Transverse colon (tissue), 4 donors: Measurements from ENCODE around the gene ERH. TPM values are rescaled to one million over a fixed set of nuclear protein-coding genes. Genes with fewer than 3 reads are reported as not detected.

ENCODE experiments used
- DNase-seq: peaks from one replicate; pipeline ENCODE4 v3.0.0-alpha.2; 2019
- H3K27ac ChIP-seq, 4 donors: fragments of 200-600 bp; sonication (generic); 2 replicates each; pipeline ENCODE4 v1.5.1; 2016 to 2018; ENCODE audit warnings: inconsistent platforms in 4 of 4
- H3K27me3 ChIP-seq: fragments of 200-600 bp; sonication (generic); 2 replicates; pipeline ENCODE4 v1.5.1; 2017; ENCODE audit warnings: inconsistent platforms
- H3K36me3 ChIP-seq, 4 donors: fragments of 200-600 bp; sonication (generic); 2 replicates each; pipeline ENCODE4 v1.5.1; 2017 to 2019; ENCODE audit warnings: inconsistent platforms in 4 of 4
- H3K4me1 ChIP-seq, 4 donors: fragments of 200-600 bp; sonication (generic); 2 replicates each; pipeline ENCODE4 v1.5.1; 2017 to 2020; ENCODE audit warnings: inconsistent platforms in 4 of 4
- H3K4me3 ChIP-seq, 4 donors: fragments of 200-600 bp; sonication (generic); 1 replicate in 1 of 4; 2 replicates in 3 of 4; pipeline versions ENCODE4 v1.5.1 to v1.6.1; 2017 to 2019; ENCODE audit warnings: inconsistent platforms in 4 of 4
- H3K9me3 ChIP-seq, 2 donors: fragments of 200-600 bp; sonication (generic); 2 replicates each; pipeline ENCODE4 v1.5.1; 2017 to 2019; ENCODE audit warnings: inconsistent platforms in 2 of 2
- EP300 ChIP-seq: sonication (generic); formaldehyde crosslinking; IDR thresholded peaks from one replicate; pipeline ENCODE4 v1.6.1; 2017; ENCODE audit warnings: antibody characterized with exemption, low read depth
- POLR2A ChIP-seq: fragments of 450-650 bp; IDR thresholded peaks from one replicate; pipeline ENCODE4 v1.6.1; 2016; ENCODE audit warnings: antibody characterized with exemption, mild to moderate bottlenecking, moderate library complexity
- POLR2AphosphoS5 ChIP-seq, 3 donors: sonication (generic); formaldehyde crosslinking; IDR thresholded peaks; one replicate each; pipeline ENCODE4 v1.6.1; 2016; ENCODE audit warnings: antibody characterized with exemption in 3 of 3
- WGBS, 2 donors: methylation state at CpG; one replicate each; pipeline ENCODE4 v1.1.5; 2018; ENCODE audit warnings: low coverage in 1 of 2; 5-methylcytosine and 5-hydroxymethylcytosine counted together
- in situ Hi-C, 4 donors: fragments of 200-750 bp; cut with MboI; loops; one replicate each; pipeline versions ENCODE4 v1.15.0 to v1.15.1; 2017; ENCODE audit warnings: low sequenced_read_pairs in 3 of 4, low pct_ligation_motif_present in 1 of 4, low pct_unique_long_range_greater_than_20kb in 1 of 4
- intact Hi-C: fragments of 100-400 bp; cut with DNase I; formaldehyde crosslinking; loops from one replicate; pipeline ENCODE4 v1.15.1; 2023; ENCODE audit warnings: low total_unique reads
- total RNA-seq, 4 donors: library from RNA; depleted of rRNA; stranded (reverse); fragments of >200 nt; gene quantifications; one replicate each; pipeline ENCODE4 v1.1.0, GENCODE V29; 2016
- TF ChIP-seq, protein P1 (sequence below), 5 experiments: fragments of 200-600 bp in 3 of 5; fragments of 450-650 bp in 2 of 5; sonication (generic) in 3 of 5; IDR thresholded peaks; 1 replicate in 2 of 5; 2 replicates in 3 of 5; pipeline ENCODE4 v1.5.1; 2016 to 2017; ENCODE audit warnings: antibody characterized with exemption in 5 of 5, inconsistent platforms in 3 of 5, mild to moderate bottlenecking in 2 of 5, moderate library complexity in 1 of 5

The ERH gene
- total RNA-seq, 4 donors from 2014 or later: 11.6 to 52.7 (median 30.4) TPM

DNA sequence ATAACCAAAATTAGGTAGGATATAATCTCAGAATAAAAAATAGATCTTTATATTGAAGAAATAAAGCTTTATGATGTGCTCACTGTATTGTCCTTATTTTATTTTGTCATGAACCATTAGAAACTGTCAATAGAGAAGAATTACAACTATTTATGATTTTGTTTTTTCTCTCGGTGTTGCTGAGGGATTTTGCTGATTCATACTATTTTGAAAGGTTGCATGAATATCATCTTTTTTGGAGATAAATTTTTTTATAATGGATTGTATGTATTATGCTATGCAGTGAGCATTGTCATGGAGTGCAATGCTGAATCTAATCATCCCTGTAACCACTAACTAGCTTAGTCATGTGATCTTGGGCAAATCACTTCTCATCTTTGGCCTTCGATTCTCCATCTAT is 15.4 kb upstream of the ERH start:
- in situ Hi-C loops (no loop called here), intact Hi-C loops (no loop called here)
- Histone ChIP-seq H3K36me3 (peaks cover 0 to 2% (median 0%) of the 10 kb centered on the region in 4 donors), H3K27me3 (no peaks in the 10 kb centered on the region), H3K4me3 (no peak overlapping the region), H3K9me3 (no peaks in the 10 kb centered on the region), H3K27ac (no peak overlapping the region), H3K4me1 (no peaks in the 10 kb centered on the region)
- TF ChIP-seq EP300 (no peak), POLR2A (no peak), POLR2AphosphoS5 (IDR thresholded peaks at IDR 0.05) (no peak)
- TF ChIP-seq, protein P1, sequence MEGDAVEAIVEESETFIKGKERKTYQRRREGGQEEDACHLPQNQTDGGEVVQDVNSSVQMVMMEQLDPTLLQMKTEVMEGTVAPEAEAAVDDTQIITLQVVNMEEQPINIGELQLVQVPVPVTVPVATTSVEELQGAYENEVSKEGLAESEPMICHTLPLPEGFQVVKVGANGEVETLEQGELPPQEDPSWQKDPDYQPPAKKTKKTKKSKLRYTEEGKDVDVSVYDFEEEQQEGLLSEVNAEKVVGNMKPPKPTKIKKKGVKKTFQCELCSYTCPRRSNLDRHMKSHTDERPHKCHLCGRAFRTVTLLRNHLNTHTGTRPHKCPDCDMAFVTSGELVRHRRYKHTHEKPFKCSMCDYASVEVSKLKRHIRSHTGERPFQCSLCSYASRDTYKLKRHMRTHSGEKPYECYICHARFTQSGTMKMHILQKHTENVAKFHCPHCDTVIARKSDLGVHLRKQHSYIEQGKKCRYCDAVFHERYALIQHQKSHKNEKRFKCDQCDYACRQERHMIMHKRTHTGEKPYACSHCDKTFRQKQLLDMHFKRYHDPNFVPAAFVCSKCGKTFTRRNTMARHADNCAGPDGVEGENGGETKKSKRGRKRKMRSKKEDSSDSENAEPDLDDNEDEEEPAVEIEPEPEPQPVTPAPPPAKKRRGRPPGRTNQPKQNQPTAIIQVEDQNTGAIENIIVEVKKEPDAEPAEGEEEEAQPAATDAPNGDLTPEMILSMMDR (IDR thresholded peaks at IDR 0.05): no peak
- 83 to 87% methylated on average over 2 of the region's 2 CpGs for WGBS, 2 donors
- DNase-seq: no peak

DNA sequence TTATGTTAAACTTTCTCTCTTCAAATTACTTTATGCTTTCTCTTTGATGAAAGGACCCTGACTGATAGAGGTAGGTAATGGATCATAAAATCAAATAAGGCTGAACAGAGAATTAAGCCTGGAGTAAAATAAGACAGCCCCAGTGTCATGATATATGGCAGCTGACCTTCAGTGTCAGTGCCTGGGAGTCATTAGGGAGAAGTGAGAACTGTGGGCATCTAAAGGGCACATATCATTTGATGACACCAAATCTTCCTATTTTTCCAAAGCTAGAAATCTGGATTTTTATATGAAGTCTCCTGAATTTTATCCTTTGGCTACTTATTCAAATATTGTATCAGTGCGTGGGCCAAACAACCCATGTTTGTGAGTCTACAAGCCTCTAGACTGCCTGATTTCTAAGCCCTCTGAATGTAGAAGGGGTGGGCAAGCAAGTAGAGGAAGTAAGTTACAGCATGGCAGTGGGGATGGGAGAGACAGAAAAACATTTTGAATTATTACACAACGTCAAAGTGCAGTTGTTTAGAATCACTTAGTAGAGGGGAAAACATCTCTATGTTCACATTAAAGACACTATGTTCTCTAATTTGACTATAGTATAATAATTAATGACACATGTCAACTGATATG is 10.3 kb upstream of the ERH start:
- in situ Hi-C loops: no loop called here
- H3K4me1 ChIP-seq: no peaks in the 10 kb centered on the region
- 83 to 89% methylated on average over 2 of the region's 2 CpGs for WGBS, 2 donors
- H3K36me3 ChIP-seq: peaks cover 0 to 2% (median 0%) of the 10 kb centered on the region in 4 donors
- H3K9me3 ChIP-seq: no peaks in the 10 kb centered on the region
- no peak overlapping the region for H3K27ac ChIP-seq
- TF ChIP-seq POLR2A (no peak), EP300 (no peak), POLR2AphosphoS5 (IDR thresholded peaks at IDR 0.05) (no peak)
- TF ChIP-seq, protein P1 (IDR thresholded peaks at IDR 0.05): no peak
- no peak overlapping the region for H3K4me3 ChIP-seq
- intact Hi-C loops: no loop called here
- no peak for DNase-seq
- H3K27me3 ChIP-seq: no peaks in the 10 kb centered on the region

DNA sequence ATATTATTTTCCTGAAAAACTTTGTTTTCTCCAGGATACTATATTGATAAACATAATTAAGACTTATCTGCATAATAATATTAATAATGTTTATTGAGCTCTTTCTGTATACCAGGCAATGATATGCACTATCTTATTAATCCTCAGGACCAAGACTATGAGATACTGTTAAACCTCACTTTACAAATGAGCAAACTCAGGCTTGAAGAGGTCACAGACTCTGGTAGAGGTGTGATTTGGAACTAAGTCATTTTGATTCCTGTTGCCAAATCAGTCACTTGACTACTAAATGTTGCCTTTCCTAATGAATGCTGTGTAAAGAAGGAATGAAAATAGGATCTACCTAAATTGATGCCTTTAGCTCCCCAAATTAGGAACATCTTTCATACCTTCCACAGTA is 7.7 kb upstream of the ERH start:
- Histone ChIP-seq H3K4me1 (peaks cover 2 to 14% (median 9%) of the 10 kb centered on the region in 4 donors), H3K4me3 (no peak overlapping the region), H3K27me3 (no peaks in the 10 kb centered on the region), H3K9me3 (no peaks in the 10 kb centered on the region), H3K27ac (no peak overlapping the region), H3K36me3 (peaks cover 0 to 2% (median 0%) of the 10 kb centered on the region in 4 donors)
- TF ChIP-seq, protein P1 (IDR thresholded peaks at IDR 0.05): no peak
- TF ChIP-seq POLR2AphosphoS5 (IDR thresholded peaks at IDR 0.05) (no peak), EP300 (no peak), POLR2A (no peak)
- DNase-seq: no peak
- in situ Hi-C loops (no loop called here), intact Hi-C loops (no loop called here)

DNA sequence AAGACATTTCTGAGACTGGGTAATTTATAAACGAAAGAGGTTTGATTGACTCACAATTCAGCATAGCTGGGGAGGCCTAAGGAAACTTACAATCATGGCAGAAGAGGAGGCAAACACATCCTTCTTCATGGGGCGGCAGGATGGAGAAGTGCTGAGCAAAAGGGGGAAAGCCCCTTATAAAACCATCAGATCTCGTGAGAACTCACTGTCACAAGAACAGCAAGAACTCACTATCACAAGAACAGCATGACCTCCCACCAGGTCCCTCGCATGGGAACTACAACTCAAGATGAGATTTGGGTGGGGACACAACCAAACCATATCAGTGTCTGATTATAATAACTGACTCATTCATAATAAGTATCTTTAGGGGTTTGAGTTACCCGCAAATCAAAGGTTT is 6.8 kb upstream of the ERH start:
- in situ Hi-C loops (no loop called here), intact Hi-C loops (no loop called here)
- H3K4me3 ChIP-seq: no peak overlapping the region
- DNase-seq: no peak
- H3K27ac ChIP-seq: no peak overlapping the region
- no peaks in the 10 kb centered on the region for H3K27me3 ChIP-seq
- H3K9me3 ChIP-seq: no peaks in the 10 kb centered on the region
- H3K36me3 ChIP-seq: peaks cover 0 to 2% (median 0%) of the 10 kb centered on the region in 4 donors
- H3K4me1 ChIP-seq: peaks cover 11 to 22% (median 18%) of the 10 kb centered on the region in 4 donors
- WGBS, 2 donors: 83 to 89% methylated on average over 4 to 5 of the region's 5 CpGs
- no peak for TF ChIP-seq POLR2AphosphoS5 (IDR thresholded peaks at IDR 0.05)
- TF ChIP-seq, protein P1 (IDR thresholded peaks at IDR 0.05): no peak
- TF ChIP-seq EP300: no peak
- TF ChIP-seq POLR2A: no peak
